ENCODE measurements around the gene USP2. TPM values are rescaled to one million over a fixed set of nuclear protein-coding genes. Genes with fewer than 3 reads are reported as not detected.

USP2 gene
- total and polyA plus RNA-seq, 2 of the 8 experiments (the other 6 are each of a cell fraction or from before 2014, with no cell fraction given): 2.2 to 6.9 TPM

GRCh38 chr11:119335655-119336543 is 45.6 kb downstream of the USP2 start:
- Histone ChIP-seq H3K18ac (ENCODE audit: extremely low read depth, low read length) (no peak overlapping the region), H3K36me3 (ENCODE audit: control insufficient read depth in 2 of 4, insufficient read depth in 4 of 4, low read length in 3 of 4) (peaks cover 0 to 6% (median 2%) of the 10 kb centered on the region in 4 experiments; a peak in 1 of 8 replicates), H4K8ac (ENCODE audit: extremely low read depth, insufficient read depth, low read length) (no peak overlapping the region), H3K9me3 (ENCODE audit: insufficient read depth in 2 of 2, low read depth in 1 of 2, low read length in 1 of 2) (no peaks in the 10 kb centered on the region), H3K4me3 (ENCODE audit: extremely low read depth in 1 of 4, insufficient read depth in 2 of 4, low read depth in 3 of 4, low read length in 4 of 4) (peak overlapping the region; percentile 92 to 96 (median 96); a peak in 6 of 8 replicates), H3K79me2 (ENCODE audit: control insufficient read depth in 1 of 2, insufficient read depth in 2 of 2, low read length in 2 of 2) (peaks cover 5 to 26% of the 10 kb centered on the region in 2 experiments; a peak in 3 of 4 replicates), H4K91ac (replicated peaks; ENCODE audit: insufficient read length, low read length) (no peak overlapping the region), H3K27ac (ENCODE audit: low read depth, low read length) (no peak overlapping the region; the same call in 1 of the 2 replicates), H3K4me2 (ENCODE audit: insufficient read depth in 1 of 2, low read depth in 2 of 2, low read length in 2 of 2) (peak overlapping the region; percentile 96 to 98; a peak in 3 of 4 replicates), H3K4me1 (replicated peaks in 1 of 4; ENCODE audit: control insufficient read depth in 3 of 4, insufficient read depth in 4 of 4, low read length in 3 of 4) (peaks cover 5 to 29% (median 20%) of the 10 kb centered on the region in 4 experiments), H2BK15ac (ENCODE audit: low read length) (no peak overlapping the region), H3K14ac (ENCODE audit: insufficient read length) (no peak overlapping the region), H2AFZ (ENCODE audit: low read length) (no peak overlapping the region), H2BK12ac (ENCODE audit: low read depth, low read length) (peak overlapping the region; percentile 23; the same call in 1 of the 2 replicates), H3K79me1 (ENCODE audit: low read depth, low read length) (peaks cover 12% of the 10 kb centered on the region), H3K4ac (replicated peaks; ENCODE audit: insufficient read length, low read depth, low read length) (peak overlapping the region; percentile 35), H3K23me2 (ENCODE audit: low read depth, low read length) (peaks cover 17% of the 10 kb centered on the region; the same call in 1 of the 2 replicates), H2BK5ac (ENCODE audit: low read depth, low read length) (0 out of 2 replicates have a peak overlapping the region, but pooled peaks have one; percentile 24), H2BK120ac (replicated peaks; ENCODE audit: low read depth, low read length) (no peak overlapping the region), H3K56ac (replicated peaks; ENCODE audit: insufficient read length, low read depth, low read length) (no peak overlapping the region), H2BK20ac (ENCODE audit: low read length) (no peak overlapping the region), H3K23ac (ENCODE audit: insufficient read length) (no peak overlapping the region), H3K27me3 (replicated peaks in 1 of 4; ENCODE audit: control insufficient read depth in 3 of 4, extremely low read depth in 1 of 4, insufficient read depth in 3 of 4, low read length in 3 of 4) (peaks cover 7 to 23% (median 19%) of the 10 kb centered on the region in 4 experiments), H4K20me1 (replicated peaks in 1 of 2; ENCODE audit: control insufficient read depth in 1 of 2, insufficient read depth in 2 of 2, low read length in 2 of 2) (peaks cover 3 to 12% of the 10 kb centered on the region in 2 experiments), H2AK5ac (ENCODE audit: low read depth, low read length) (no peak overlapping the region; the same call in 1 of the 2 replicates), H3K9ac (replicated peaks in 1 of 4; ENCODE audit: extremely low read depth in 1 of 4, low read depth in 3 of 4, low read length in 3 of 4) (no peak overlapping the region), H4K5ac (ENCODE audit: insufficient read length, low read depth, low read length) (no peak overlapping the region)
- DNase-seq (ENCODE audit: low read depth in 1 of 2, low spot score in 2 of 2) (no peak), FAIRE-seq (no peak)
- WGBS, 2 experiments (ENCODE audit: extremely low coverage in 1 of 2, insufficient coverage in 1 of 2, insufficient read length in 1 of 2, insufficient replicate concordance in 2 of 2, low coverage in 1 of 2, low lambda C conversion rate in 2 of 2, missing lambda C conversion rate in 1 of 2): 90% methylated on average over 27 of the region's 30 CpGs; no CpG with 5 or more reads in 1 of the 2 experiments
- ChIA-PET CTCF (ENCODE audit: partially characterized antibody) (interaction anchor here (0.7 to 20.0 kb wide), 6 partner anchors 15 to 788 kb away, joined by 3 to 415 read pairs (median 6); partner anchors contain the start of gene MCAM), POLR2A (ENCODE audit: partially characterized antibody) (interaction anchor here (2.6 to 3.9 kb wide), 4 partner anchors 13 to 20 kb away, joined by 15 to 29 read pairs (median 24); partner anchors contain the start of gene MCAM)
- no peak for TF ChIP-seq RBBP5 (IDR thresholded peaks at IDR 0.05; ENCODE audit: borderline replicate concordance, low read depth, low read length)
- no peak for TF ChIP-seq KDM4A (IDR thresholded peaks at IDR 0.05; ENCODE audit: low read depth, low read length, severe bottlenecking)
- no peak for TF ChIP-seq GTF2F1 (IDR thresholded peaks at IDR 0.05; ENCODE audit: borderline replicate concordance, low read depth, low read length)
- TF ChIP-seq FOSL1 (IDR thresholded peaks at IDR 0.05; ENCODE audit: insufficient read depth, low read depth, low read length): no peak
- TF ChIP-seq CEBPB (IDR thresholded peaks at IDR 0.05; ENCODE audit: low read depth, low read length): no peak
- no peak for TF ChIP-seq JUN (IDR thresholded peaks at IDR 0.05; ENCODE audit: low read depth, low read length)
- no peak for TF ChIP-seq CHD1 (IDR thresholded peaks at IDR 0.05; ENCODE audit: low read depth, low read length)
- TF ChIP-seq NRF1 (IDR thresholded peaks at IDR 0.05; ENCODE audit: low read depth, low read length): no peak
- TF ChIP-seq, protein P1, sequence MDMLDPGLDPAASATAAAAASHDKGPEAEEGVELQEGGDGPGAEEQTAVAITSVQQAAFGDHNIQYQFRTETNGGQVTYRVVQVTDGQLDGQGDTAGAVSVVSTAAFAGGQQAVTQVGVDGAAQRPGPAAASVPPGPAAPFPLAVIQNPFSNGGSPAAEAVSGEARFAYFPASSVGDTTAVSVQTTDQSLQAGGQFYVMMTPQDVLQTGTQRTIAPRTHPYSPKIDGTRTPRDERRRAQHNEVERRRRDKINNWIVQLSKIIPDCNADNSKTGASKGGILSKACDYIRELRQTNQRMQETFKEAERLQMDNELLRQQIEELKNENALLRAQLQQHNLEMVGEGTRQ (IDR thresholded peaks at IDR 0.05; ENCODE audit: low read length): no peak
- TF ChIP-seq SRF (IDR thresholded peaks at IDR 0.05; ENCODE audit: low read depth, low read length): no peak
